Suprapubic skin (tissue), 4 donors: Measurements from ENCODE around the gene DSCAM. TPM values are rescaled to one million over a fixed set of nuclear protein-coding genes. Genes with fewer than 3 reads are reported as not detected.

Source experiments
- DNase-seq, 2 donors: peaks; one replicate each; pipeline ENCODE4 v3.0.0-alpha.2; 2019; ENCODE audit warnings: low spot score in 2 of 2
- H3K27ac ChIP-seq: fragments of 200-600 bp; sonication (generic); one replicate; pipeline ENCODE4 v1.5.1; 2019
- H3K27me3 ChIP-seq: fragments of 200-600 bp; sonication (generic); one replicate; pipeline ENCODE4 v1.5.1; 2019
- H3K36me3 ChIP-seq: fragments of 200-600 bp; sonication (generic); one replicate; pipeline ENCODE4 v1.5.1; 2019
- H3K4me1 ChIP-seq: fragments of 200-600 bp; sonication (generic); one replicate; pipeline ENCODE4 v1.5.1; 2019
- H3K4me3 ChIP-seq: fragments of 200-600 bp; sonication (generic); one replicate; pipeline ENCODE4 v1.5.1; 2019; ENCODE audit warnings: mild to moderate bottlenecking
- H3K9me3 ChIP-seq: fragments of 200-600 bp; sonication (generic); one replicate; pipeline ENCODE4 v1.5.1; 2019
- CTCF ChIP-seq, 2 donors: fragments of 200-600 bp in 1 of 2; fragments of 450-650 bp in 1 of 2; sonication (generic) in 1 of 2; IDR thresholded peaks; one replicate each; pipeline ENCODE4 v1.5.1; 2016 to 2019; ENCODE audit warnings: antibody characterized with exemption in 2 of 2, mild to moderate bottlenecking in 1 of 2, moderate library complexity in 1 of 2
- EP300 ChIP-seq: sonication (generic); formaldehyde crosslinking; IDR thresholded peaks from one replicate; pipeline ENCODE4 v1.6.1; 2017; ENCODE audit warnings: antibody characterized with exemption
- POLR2A ChIP-seq, 2 donors: fragments of 450-650 bp; IDR thresholded peaks; one replicate each; pipeline ENCODE4 v1.6.1; 2017; ENCODE audit warnings: antibody characterized with exemption in 2 of 2, mild to moderate bottlenecking in 2 of 2, moderate library complexity in 2 of 2
- POLR2AphosphoS5 ChIP-seq, 3 donors: sonication (generic); formaldehyde crosslinking; IDR thresholded peaks; one replicate each; pipeline ENCODE4 v1.6.1; 2017; ENCODE audit warnings: antibody characterized with exemption in 3 of 3
- WGBS: methylation state at CpG from one replicate; pipeline ENCODE4 v1.1.5; 2018; 5-methylcytosine and 5-hydroxymethylcytosine counted together
- total RNA-seq, 4 donors: library from RNA; depleted of rRNA; stranded (reverse); fragments of >200 nt; gene quantifications; one replicate each; pipeline ENCODE4 v1.1.0, GENCODE V29; 2016

DSCAM gene
- total RNA-seq, 4 donors from 2014 or later: 0.08 TPM; not detected in 3

GRCh38 chr21:40316104-40316503, 530.9 kb downstream of the DSCAM start:
- Histone ChIP-seq H3K27ac (no peak overlapping the region), H3K4me1 (no peaks in the 10 kb centered on the region), H3K4me3 (no peak overlapping the region), H3K27me3 (no peaks in the 10 kb centered on the region), H3K36me3 (no peaks in the 10 kb centered on the region), H3K9me3 (no peaks in the 10 kb centered on the region)
- 78% methylated on average over 3 of the region's 3 CpGs for WGBS
- DNase-seq: no peak
- no peak for TF ChIP-seq CTCF (IDR thresholded peaks at IDR 0.05)
- no peak for TF ChIP-seq POLR2A (IDR thresholded peaks at IDR 0.05)
- TF ChIP-seq POLR2AphosphoS5 (IDR thresholded peaks at IDR 0.05): no peak
- no peak for TF ChIP-seq EP300

- H3K27me3 ChIP-seq: no peaks in the 10 kb centered on the region
- no peak overlapping the region for H3K27ac ChIP-seq
- no peak overlapping the region for H3K4me3 ChIP-seq
- 48% methylated on average over 1 of the region's 1 CpG for WGBS
- H3K9me3 ChIP-seq: no peaks in the 10 kb centered on the region
- H3K4me1 ChIP-seq: no peaks in the 10 kb centered on the region
- H3K36me3 ChIP-seq: no peaks in the 10 kb centered on the region
- DNase-seq: no peak
- TF ChIP-seq POLR2AphosphoS5 (IDR thresholded peaks at IDR 0.05) (no peak), POLR2A (IDR thresholded peaks at IDR 0.05) (no peak), EP300 (no peak), CTCF (IDR thresholded peaks at IDR 0.05) (no peak)
These were observed 531.3 kb downstream of the DSCAM start for GRCh38 chr21:40315626-40316025.

- Histone ChIP-seq H3K4me1 (no peaks in the 10 kb centered on the region), H3K27me3 (no peaks in the 10 kb centered on the region), H3K9me3 (no peaks in the 10 kb centered on the region), H3K36me3 (no peaks in the 10 kb centered on the region), H3K27ac (no peak overlapping the region), H3K4me3 (no peak overlapping the region)
- DNase-seq: no peak
- TF ChIP-seq EP300 (no peak), CTCF (IDR thresholded peaks at IDR 0.05) (no peak), POLR2AphosphoS5 (IDR thresholded peaks at IDR 0.05) (no peak), POLR2A (IDR thresholded peaks at IDR 0.05) (no peak)
- 75% methylated on average over 4 of the region's 4 CpGs for WGBS
These were observed 533.7 kb downstream of the DSCAM start for GRCh38 chr21:40313260-40313659.

- WGBS: 58% methylated on average over 3 of the region's 3 CpGs
- Histone ChIP-seq H3K36me3 (no peaks in the 10 kb centered on the region), H3K27ac (no peak overlapping the region), H3K27me3 (no peaks in the 10 kb centered on the region), H3K4me3 (no peak overlapping the region), H3K4me1 (no peaks in the 10 kb centered on the region), H3K9me3 (peaks cover 7% of the 10 kb centered on the region)
- DNase-seq: no peak
- no peak for TF ChIP-seq POLR2AphosphoS5 (IDR thresholded peaks at IDR 0.05)
- no peak for TF ChIP-seq EP300
- TF ChIP-seq POLR2A (IDR thresholded peaks at IDR 0.05): no peak
- no peak for TF ChIP-seq CTCF (IDR thresholded peaks at IDR 0.05)
These were observed 546.7 kb downstream of the DSCAM start for GRCh38 chr21:40300300-40300699.

- no peak overlapping the region for H3K4me3 ChIP-seq
- H3K27me3 ChIP-seq: no peaks in the 10 kb centered on the region
- H3K27ac ChIP-seq: no peak overlapping the region
- DNase-seq: no peak
- no peaks in the 10 kb centered on the region for H3K4me1 ChIP-seq
- peaks cover 7% of the 10 kb centered on the region for H3K9me3 ChIP-seq
- no peaks in the 10 kb centered on the region for H3K36me3 ChIP-seq
- TF ChIP-seq POLR2AphosphoS5 (IDR thresholded peaks at IDR 0.05): no peak
- TF ChIP-seq CTCF (IDR thresholded peaks at IDR 0.05): no peak
- TF ChIP-seq POLR2A (IDR thresholded peaks at IDR 0.05): no peak
- no peak for TF ChIP-seq EP300
These were observed 547.5 kb downstream of the DSCAM start for GRCh38 chr21:40299451-40299850.
